Subcutaneous adipose tissue (tissue), 4 donors: ENCODE data around the gene SOAT2. TPM values are rescaled to one million over a fixed set of nuclear protein-coding genes. Genes with fewer than 3 reads are reported as not detected.

Source experiments
- CTCF ChIP-seq: fragments of 450-650 bp; IDR thresholded peaks from one replicate; pipeline ENCODE4 v1.5.1; 2016; ENCODE audit warnings: low read depth, mild to moderate bottlenecking, control low read depth, antibody characterized with exemption, moderate library complexity
- total RNA-seq, 4 donors: library from RNA; depleted of rRNA; stranded (reverse); fragments of >200 nt; gene quantifications; one replicate each; pipeline ENCODE4 v1.1.0, GENCODE V29; 2016

Gene SOAT2
- total RNA-seq, 4 donors from 2014 or later = 0.38 TPM; not detected in 3

GRCh38 chr12:53082637-53083175 lies 20.6 kb upstream of the SOAT2 start:
- no peak for TF ChIP-seq CTCF

GRCh38 chr12:53086361-53086760 lies 16.9 kb upstream of the SOAT2 start:
- no peak for TF ChIP-seq CTCF

DNA sequence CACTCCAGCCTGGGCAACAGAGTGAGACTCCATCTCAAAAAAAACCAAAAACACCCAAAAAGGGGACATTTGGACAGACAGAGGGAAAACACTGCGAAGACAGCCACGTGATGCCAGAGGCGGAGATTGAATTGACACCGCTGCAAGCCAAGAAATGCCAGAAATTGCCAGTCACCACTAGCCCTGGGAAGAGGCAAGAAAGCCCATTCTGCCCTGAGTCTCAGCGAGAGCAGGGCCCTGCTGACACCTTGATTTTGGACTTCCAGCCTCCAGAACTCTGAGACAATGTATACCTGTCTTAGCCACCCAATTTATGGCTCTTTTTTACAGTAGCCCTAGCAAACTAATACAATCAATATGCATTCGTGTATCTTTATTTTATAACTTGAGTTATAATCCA lies 13.2 kb upstream of the SOAT2 start:
- no peak for TF ChIP-seq CTCF

DNA sequence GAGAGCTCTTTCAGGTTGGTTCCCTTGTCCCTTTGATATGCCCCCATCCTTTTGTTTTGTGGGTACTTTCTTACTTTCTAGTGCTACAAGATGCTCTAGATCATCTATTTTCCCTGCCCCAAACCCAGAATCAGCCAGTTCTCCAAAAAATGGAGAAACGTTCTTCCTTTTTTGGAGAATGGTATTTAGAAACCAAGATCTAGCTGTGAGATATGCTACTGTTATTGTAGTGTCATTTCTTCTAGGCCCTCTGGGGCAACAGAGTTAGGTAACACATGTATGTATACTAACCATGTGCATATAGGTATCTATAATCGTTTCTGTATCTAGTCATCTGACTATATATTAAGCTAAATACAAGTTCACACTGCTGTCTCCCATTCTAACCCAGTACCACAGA lies 12.7 kb upstream of the SOAT2 start:
- TF ChIP-seq CTCF = no peak

DNA sequence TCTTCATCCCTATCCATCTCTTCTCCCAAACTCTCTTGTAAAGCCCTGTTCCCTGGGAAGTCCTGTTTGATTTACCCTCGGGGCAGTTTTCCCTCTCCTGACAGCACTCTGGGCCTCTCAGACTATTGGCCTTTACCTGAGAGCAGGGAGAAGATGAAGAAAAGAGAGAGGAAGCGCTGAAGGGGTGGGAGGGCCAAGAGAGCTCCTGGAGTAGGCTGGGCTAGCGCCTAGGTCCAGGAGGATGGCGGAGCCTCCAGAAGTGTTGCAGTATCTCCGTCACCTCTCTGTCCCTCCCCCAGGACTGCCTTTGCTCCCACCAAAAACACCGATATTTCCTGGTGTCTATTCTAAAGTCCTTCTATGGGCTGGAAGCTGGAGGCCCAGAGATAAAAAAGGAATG lies 11.5 kb upstream of the SOAT2 start:
- TF ChIP-seq CTCF = no peak

GRCh38 chr12:53093777-53094393 lies 9.4 kb upstream of the SOAT2 start:
- TF ChIP-seq CTCF = no peak

- TF ChIP-seq CTCF = no peak
Observed at GRCh38 chr12:53094394-53094787, 8.9 kb upstream of the SOAT2 start.
